Body of pancreas (tissue), 4 donors: ENCODE results near the gene FBXO34. TPM values are rescaled to one million over a fixed set of nuclear protein-coding genes. Genes with fewer than 3 reads are reported as not detected.
A peak's percentile ranks its signal among the peaks of the same experiment; 100 is the strongest.
"Not testable (repeated sequence)": the region's sequence is repeated elsewhere in the genome, so short reads cannot be mapped to it uniquely, and the experiment has no call there.

ENCODE experiments used
- ATAC-seq: fragments of 150-250 bp; one replicate; pipeline ENCODE4 v1.9.1; 2016
- DNase-seq, 4 donors: peaks; one replicate each; pipeline ENCODE4 v3.0.0-alpha.2; 2019
- H3K27ac ChIP-seq, 4 donors: fragments of 200-600 bp; sonication (generic); 1 replicate in 3 of 4; 2 replicates in 1 of 4; pipeline versions ENCODE4 v1.5.1 to v1.6.1; 2016 to 2019; ENCODE audit warnings: mild to moderate bottlenecking in 1 of 4, mixed read lengths in 1 of 4, moderate library complexity in 1 of 4
- H3K27me3 ChIP-seq, 2 donors: fragments of 200-600 bp; sonication (generic); one replicate each; pipeline ENCODE4 v1.6.0; 2016; ENCODE audit warnings: mild to moderate bottlenecking in 1 of 2
- H3K36me3 ChIP-seq, 2 donors: fragments of 200-600 bp; sonication (generic); replicated peaks in 1 of 2; 2 replicates each; pipeline ENCODE4 v1.5.1; 2016; ENCODE audit warnings: low read depth in 2 of 2; ENCODE audit not compliant: insufficient read depth in 1 of 2
- H3K4me1 ChIP-seq: fragments of 200-600 bp; sonication (generic); one replicate; pipeline ENCODE4 v1.6.0; 2016
- H3K4me3 ChIP-seq, 2 donors: fragments of 200-600 bp; sonication (generic); 1 replicate in 1 of 2; 2 replicates in 1 of 2; pipeline ENCODE4 v1.5.1; 2016 to 2019
- H3K9me3 ChIP-seq, 3 donors: fragments of 200-600 bp; sonication (generic); 1 replicate in 2 of 3; 2 replicates in 1 of 3; pipeline ENCODE4 v1.5.1; 2016
- POLR2A ChIP-seq, 3 donors: fragments of 450-650 bp; IDR thresholded peaks; one replicate each; pipeline ENCODE4 v1.6.1; 2016; ENCODE audit warnings: antibody characterized with exemption in 3 of 3, mild to moderate bottlenecking in 2 of 3
- WGBS, 2 donors: methylation state at CpG; one replicate each; pipeline ENCODE4 v1.1.5; 2017; 5-methylcytosine and 5-hydroxymethylcytosine counted together
- intact Hi-C: fragments of 100-400 bp; cut with DNase I; formaldehyde crosslinking; loops from one replicate; pipeline ENCODE4 v1.15.1; 2023
- total RNA-seq, 2 donors: library from RNA; depleted of rRNA; stranded (reverse); fragments of >200 nt; gene quantifications; one replicate each; pipeline ENCODE4 v1.1.0, GENCODE V29; 2016
- TF ChIP-seq, protein P1 (sequence below), 7 experiments: fragments of 450-650 bp in 4 of 7; fragments of 200-600 bp in 3 of 7; sonication (generic) in 3 of 7; IDR thresholded peaks; one replicate each; pipeline ENCODE4 v1.5.1; 2016 to 2019; ENCODE audit warnings: antibody characterized with exemption in 7 of 7

FBXO34 gene
- total RNA-seq, 2 donors from 2014 or later, result 14.2 to 17.4 TPM

DNA sequence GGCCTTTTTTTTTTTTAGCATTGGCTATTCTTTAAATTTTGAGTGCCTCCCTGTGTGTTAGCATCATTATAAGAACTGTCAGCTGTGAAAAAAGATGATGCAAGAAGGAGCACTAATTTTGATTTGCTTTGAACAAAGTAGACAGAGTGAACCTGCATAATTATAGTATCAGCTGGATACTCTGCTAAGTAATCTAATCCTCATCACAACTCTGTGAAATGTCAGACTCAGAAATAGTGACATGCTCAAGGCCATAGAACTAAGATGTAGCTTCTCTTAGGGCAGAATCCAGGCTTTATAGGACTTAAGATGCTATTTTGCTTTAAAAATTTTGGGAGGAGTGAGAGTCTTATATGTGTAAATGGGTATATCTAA is 31.9 kb downstream of the FBXO34 start:
- Histone ChIP-seq H3K27ac (no peak overlapping the region), H3K27me3 (no peaks in the 10 kb centered on the region), H3K36me3 (no peaks in the 10 kb centered on the region), H3K9me3 (no peaks in the 10 kb centered on the region), H3K4me3 (no peak overlapping the region), H3K4me1 (peaks cover 19% of the 10 kb centered on the region)
- no peak for TF ChIP-seq POLR2A (IDR thresholded peaks at IDR 0.05)
- TF ChIP-seq, protein P1, sequence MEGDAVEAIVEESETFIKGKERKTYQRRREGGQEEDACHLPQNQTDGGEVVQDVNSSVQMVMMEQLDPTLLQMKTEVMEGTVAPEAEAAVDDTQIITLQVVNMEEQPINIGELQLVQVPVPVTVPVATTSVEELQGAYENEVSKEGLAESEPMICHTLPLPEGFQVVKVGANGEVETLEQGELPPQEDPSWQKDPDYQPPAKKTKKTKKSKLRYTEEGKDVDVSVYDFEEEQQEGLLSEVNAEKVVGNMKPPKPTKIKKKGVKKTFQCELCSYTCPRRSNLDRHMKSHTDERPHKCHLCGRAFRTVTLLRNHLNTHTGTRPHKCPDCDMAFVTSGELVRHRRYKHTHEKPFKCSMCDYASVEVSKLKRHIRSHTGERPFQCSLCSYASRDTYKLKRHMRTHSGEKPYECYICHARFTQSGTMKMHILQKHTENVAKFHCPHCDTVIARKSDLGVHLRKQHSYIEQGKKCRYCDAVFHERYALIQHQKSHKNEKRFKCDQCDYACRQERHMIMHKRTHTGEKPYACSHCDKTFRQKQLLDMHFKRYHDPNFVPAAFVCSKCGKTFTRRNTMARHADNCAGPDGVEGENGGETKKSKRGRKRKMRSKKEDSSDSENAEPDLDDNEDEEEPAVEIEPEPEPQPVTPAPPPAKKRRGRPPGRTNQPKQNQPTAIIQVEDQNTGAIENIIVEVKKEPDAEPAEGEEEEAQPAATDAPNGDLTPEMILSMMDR (IDR thresholded peaks at IDR 0.05), result no peak
- no peak for DNase-seq
- no peak for ATAC-seq
- intact Hi-C loops, result no loop called here

DNA sequence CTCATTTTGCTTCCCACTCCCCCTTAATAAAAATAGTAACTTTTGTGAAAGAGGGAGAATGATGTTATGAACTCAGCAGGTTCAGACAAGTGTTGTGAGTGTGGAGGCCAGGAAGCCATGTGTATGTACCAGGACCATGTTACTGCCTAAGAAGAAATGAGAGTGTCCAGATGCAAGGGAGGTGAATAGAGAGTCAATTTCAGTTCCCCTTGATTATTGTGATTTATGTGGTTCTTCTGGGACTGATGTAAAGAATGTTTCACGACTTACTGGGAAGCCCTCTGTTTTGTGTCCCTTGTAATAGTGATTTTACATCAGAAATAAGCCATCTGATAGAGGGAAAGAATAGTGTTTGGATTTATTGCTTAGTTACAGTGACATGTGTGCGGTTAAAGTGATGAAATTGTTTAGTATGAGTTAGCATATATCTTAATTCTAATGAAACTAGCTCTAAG is 32.5 kb downstream of the FBXO34 start:
- ATAC-seq, result no peak
- 51 to 66% methylated on average over 2 of the region's 2 CpGs for WGBS, 2 donors
- intact Hi-C loops, result no loop called here
- no peak overlapping the region for H3K4me3 ChIP-seq
- no peaks in the 10 kb centered on the region for H3K36me3 ChIP-seq
- no peaks in the 10 kb centered on the region for H3K9me3 ChIP-seq
- no peak overlapping the region for H3K27ac ChIP-seq
- H3K27me3 ChIP-seq, result no peaks in the 10 kb centered on the region
- no peak for DNase-seq
- TF ChIP-seq POLR2A (IDR thresholded peaks at IDR 0.05), result no peak
- TF ChIP-seq, protein P1 (IDR thresholded peaks at IDR 0.05), result no peak
- H3K4me1 ChIP-seq, result peaks cover 16% of the 10 kb centered on the region

DNA sequence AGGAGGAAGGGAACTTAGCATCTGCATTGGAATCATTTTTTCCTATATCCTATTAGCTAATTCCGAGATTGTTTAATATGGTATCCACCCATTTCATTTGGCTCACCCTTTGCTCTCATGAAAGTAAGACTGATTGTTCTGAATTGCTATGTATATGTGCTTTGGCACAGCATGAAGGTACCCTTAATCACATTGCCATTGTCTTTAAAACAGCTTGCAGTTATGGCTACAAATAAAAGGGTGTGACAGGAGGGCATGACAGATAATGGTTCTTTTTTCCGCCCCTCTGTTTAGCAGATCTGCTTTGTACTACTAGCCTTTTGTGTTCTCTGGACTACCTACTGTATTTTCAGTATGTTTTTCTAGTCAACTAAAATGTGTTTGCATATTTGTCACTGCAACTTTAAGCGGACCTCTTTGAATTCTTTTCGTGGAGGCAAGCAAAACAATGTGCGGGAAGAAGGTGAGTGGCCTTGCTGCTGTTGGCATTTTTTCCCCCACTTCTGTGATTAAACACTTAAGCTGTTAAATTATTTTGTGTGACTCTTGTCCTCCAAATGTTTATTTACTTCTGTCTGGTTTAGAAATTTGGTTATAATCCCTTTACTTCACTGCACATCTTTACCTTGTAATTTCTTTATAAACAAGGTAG is 35.8 kb downstream of the FBXO34 start:
- 49 to 55% methylated on average over 5 of the region's 5 CpGs for WGBS, 2 donors
- H3K27ac ChIP-seq, result no peak overlapping the region
- ATAC-seq, result peak; percentile 18
- H3K27me3 ChIP-seq, result no peaks in the 10 kb centered on the region
- TF ChIP-seq, protein P1 (IDR thresholded peaks at IDR 0.05), result no peak
- TF ChIP-seq POLR2A (IDR thresholded peaks at IDR 0.05), result no peak
- no peak overlapping the region for H3K4me3 ChIP-seq
- no peak for DNase-seq
- H3K9me3 ChIP-seq, result peaks cover 0 to 3% (median 0%) of the 10 kb centered on the region in 3 donors
- intact Hi-C loops, result no loop called here
- peaks cover 6% of the 10 kb centered on the region for H3K4me1 ChIP-seq
- no peaks in the 10 kb centered on the region for H3K36me3 ChIP-seq

DNA sequence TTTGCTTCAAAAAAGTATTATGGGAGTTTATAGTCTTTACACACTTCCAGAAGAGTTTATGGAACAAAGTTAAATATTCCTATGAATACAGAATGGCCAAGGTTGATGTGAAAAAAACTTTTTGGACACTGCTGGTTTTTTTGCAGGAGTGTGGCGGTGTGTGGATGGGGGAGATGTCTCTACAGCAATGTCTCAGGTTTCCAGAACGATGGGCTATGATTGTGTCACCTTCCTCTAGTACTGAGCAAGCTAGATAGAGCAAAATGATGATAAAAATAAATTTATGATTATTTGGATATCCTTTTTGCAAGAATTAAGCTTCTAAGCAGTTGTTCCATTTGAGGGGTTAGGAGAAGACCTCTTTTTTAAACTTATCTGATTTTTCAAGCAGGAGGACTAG is 37.9 kb downstream of the FBXO34 start:
- DNase-seq, result no peak
- Histone ChIP-seq H3K4me1 (peaks cover 6% of the 10 kb centered on the region), H3K27me3 (no peaks in the 10 kb centered on the region), H3K27ac (no peak overlapping the region), H3K4me3 (no peak overlapping the region), H3K9me3 (peaks cover 0 to 14% (median 0%) of the 10 kb centered on the region in 3 donors), H3K36me3 (no peaks in the 10 kb centered on the region)
- WGBS, 2 donors, result 84 to 86% methylated on average over 2 of the region's 2 CpGs
- intact Hi-C loops, result no loop called here
- ATAC-seq, result no peak
- TF ChIP-seq, protein P1 (IDR thresholded peaks at IDR 0.05), result no peak
- no peak for TF ChIP-seq POLR2A (IDR thresholded peaks at IDR 0.05)

DNA sequence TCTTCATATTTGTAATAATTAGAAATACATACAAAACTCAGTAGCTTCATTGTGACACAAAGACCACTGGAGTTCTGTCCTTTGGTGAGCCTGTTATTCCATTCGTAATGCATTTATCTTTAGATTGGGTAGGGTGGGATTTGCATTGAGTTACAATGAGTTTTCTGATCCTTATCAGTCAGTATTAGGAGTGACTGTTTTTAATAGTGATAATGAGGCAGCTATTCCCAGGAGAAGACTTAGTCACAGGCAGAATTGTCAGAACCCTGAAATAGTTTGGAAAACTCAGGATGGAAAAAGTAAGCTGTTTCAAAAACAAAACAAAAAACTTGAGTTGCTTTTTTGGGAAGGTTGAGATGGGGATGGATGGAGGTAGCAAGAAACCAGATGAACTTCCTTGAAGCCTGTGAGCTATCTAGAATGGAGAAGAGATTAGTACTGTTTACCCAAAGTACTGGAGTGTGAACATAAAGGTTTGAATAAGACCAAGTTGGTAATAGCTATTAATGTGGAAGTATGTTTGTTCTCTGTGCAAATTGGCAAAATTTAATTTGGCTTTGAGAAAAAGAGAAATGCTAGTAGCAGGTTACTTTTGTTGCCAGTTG is 38.6 kb downstream of the FBXO34 start:
- H3K4me3 ChIP-seq, result no peak overlapping the region
- ATAC-seq (no peak), DNase-seq (no peak)
- TF ChIP-seq, protein P1 (IDR thresholded peaks at IDR 0.05), result no peak
- TF ChIP-seq POLR2A (IDR thresholded peaks at IDR 0.05), result no peak
- H3K27me3 ChIP-seq, result no peaks in the 10 kb centered on the region
- no peak overlapping the region for H3K27ac ChIP-seq
- intact Hi-C loops, result no loop called here
- peaks cover 0 to 14% (median 0%) of the 10 kb centered on the region in 3 donors for H3K9me3 ChIP-seq
- H3K4me1 ChIP-seq, result peaks cover 6% of the 10 kb centered on the region
- H3K36me3 ChIP-seq, result no peaks in the 10 kb centered on the region
- 61 to 75% methylated on average over 1 of the region's 1 CpG for WGBS, 2 donors

DNA sequence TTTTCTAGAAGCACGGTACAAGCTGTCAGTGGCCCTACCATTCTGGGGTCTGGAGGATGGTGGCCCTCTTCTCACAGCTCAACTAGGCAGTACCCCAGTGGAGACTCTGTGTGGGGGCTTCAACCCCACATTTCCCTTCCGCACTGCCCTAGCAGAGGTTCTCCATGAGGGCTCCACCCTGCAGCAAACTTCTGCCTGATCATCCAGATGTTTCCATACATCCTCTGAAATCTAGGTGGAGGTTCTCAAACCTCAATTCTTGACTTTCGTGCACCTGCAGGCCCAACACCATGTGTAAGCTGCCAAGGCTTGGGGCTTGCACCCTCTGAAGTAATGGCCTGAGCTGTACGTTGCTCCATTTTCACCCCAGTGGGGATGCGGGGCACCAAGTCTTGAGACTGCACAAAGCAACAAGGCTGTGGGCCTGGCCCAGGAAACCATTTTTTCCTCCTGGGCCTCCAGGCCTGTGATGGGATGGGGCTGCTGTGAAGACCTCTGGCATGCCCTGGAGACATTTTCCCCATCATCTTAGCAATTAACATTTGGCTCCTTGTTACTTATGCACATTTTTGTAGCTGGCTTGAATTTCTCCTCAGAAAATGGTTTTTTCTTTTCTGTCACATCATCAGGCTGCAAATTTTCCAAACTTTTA is 41.3 kb downstream of the FBXO34 start:
- H3K4me3 ChIP-seq, intact Hi-C loops, H3K4me1 ChIP-seq, H3K27me3 ChIP-seq, ATAC-seq, DNase-seq, H3K36me3 ChIP-seq, H3K27ac ChIP-seq: not testable (repeated sequence)
- WGBS, 2 donors, result 98% methylated on average over 5 of the region's 5 CpGs
- H3K9me3 ChIP-seq, result peaks cover 0 to 14% (median 0%) of the 10 kb centered on the region in 3 donors
